HG02938 (cell line): Measurements from ENCODE around the gene ATF2.

Experiments
- ATAC-seq: cut with Tn5 transposase; IDR thresholded peaks from one replicate; pipeline ENCODE4 v1.9.1; 2021; ENCODE audit warnings: mild to moderate bottlenecking, moderate library complexity; ENCODE audit not compliant: unreplicated experiment

Gene ATF2

GRCh38 chr2:175030380-175031271 lies 137.4 kb downstream of the ATF2 start:
- no peak for ATAC-seq

GRCh38 chr2:175027755-175028154 lies 140.2 kb downstream of the ATF2 start:
- no peak for ATAC-seq

- no peak for ATAC-seq
Measured at GRCh38 chr2:175026385-175026784, 141.6 kb downstream of the ATF2 start.

GRCh38 chr2:175025946-175026345 lies 142.1 kb downstream of the ATF2 start:
- no peak for ATAC-seq

- ATAC-seq: no peak
Measured at GRCh38 chr2:175025233-175025632, 142.8 kb downstream of the ATF2 start.

GRCh38 chr2:175022923-175023322 lies 145.1 kb downstream of the ATF2 start:
- no peak for ATAC-seq
